Osteocyte (in vitro differentiated cells): ENCODE results near the gene PLA2G2C. TPM values are rescaled to one million over a fixed set of nuclear protein-coding genes. Genes with fewer than 3 reads are reported as not detected.

ENCODE experiments used
- DNase-seq: peaks from one replicate; pipeline ENCODE4 v3.0.0; 2021; ENCODE audit warnings: mixed read lengths; ENCODE audit not compliant: unreplicated experiment; ENCODE audit errors: extremely low spot score
- H3K27ac Mint-ChIP-seq: one replicate; pipeline ENCODE4 v1.8.0; 2021; ENCODE audit warnings: mild to moderate bottlenecking, mixed read lengths; ENCODE audit not compliant: unreplicated experiment
- H3K27me3 Mint-ChIP-seq: one replicate; pipeline ENCODE4 v1.8.0; 2021; ENCODE audit warnings: mixed read lengths; ENCODE audit not compliant: unreplicated experiment
- H3K36me3 Mint-ChIP-seq: one replicate; pipeline ENCODE4 v1.8.0; 2021; ENCODE audit warnings: mixed read lengths; ENCODE audit not compliant: unreplicated experiment
- H3K4me1 Mint-ChIP-seq: one replicate; pipeline ENCODE4 v1.8.0; 2021; ENCODE audit warnings: mixed read lengths; ENCODE audit not compliant: unreplicated experiment
- H3K4me3 Mint-ChIP-seq: one replicate; pipeline ENCODE4 v1.8.0; 2021; ENCODE audit warnings: mild to moderate bottlenecking, moderate library complexity, mixed read lengths; ENCODE audit not compliant: unreplicated experiment
- H3K9me3 Mint-ChIP-seq: one replicate; pipeline ENCODE4 v1.8.0; 2021; ENCODE audit warnings: mixed read lengths; ENCODE audit not compliant: unreplicated experiment
- total RNA-seq: library from RNA; stranded (reverse); gene quantifications from 2 replicates; pipeline ENCODE4 v1.2.1, GENCODE V29; 2021
- TF ChIP-seq, protein P1 (sequence below): fragments of 200-600 bp; sonication (generic); IDR thresholded peaks from 2 replicates; pipeline ENCODE4 v1.5.0; 2021; ENCODE audit warnings: antibody characterized with exemption, mild to moderate bottlenecking, moderate library complexity

The PLA2G2C gene
- total RNA-seq, 1 donor from 2014 or later: not detected

DNA sequence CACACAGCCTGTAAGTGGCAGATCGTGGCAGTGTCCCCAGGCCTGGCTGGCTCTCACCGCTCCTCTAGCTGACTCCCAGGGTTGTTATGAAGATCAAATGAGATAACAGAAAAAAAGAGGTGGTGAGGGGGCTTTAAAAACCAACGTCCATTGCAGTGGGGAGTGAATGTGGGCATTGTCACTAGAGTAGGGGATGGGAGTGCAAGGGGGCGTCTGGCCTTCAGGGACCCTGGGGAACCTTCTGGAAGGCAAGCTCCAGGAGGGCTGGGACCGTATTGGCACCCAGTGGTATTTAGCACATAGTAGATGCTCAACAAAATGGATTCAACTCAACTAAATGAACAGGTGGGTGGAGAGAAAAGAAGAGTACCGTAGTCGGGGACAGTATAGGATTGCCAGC lies 70.4 kb downstream of the PLA2G2C start:
- Mint-ChIP-seq H3K9me3 (no peaks in the 10 kb centered on the region), H3K4me1 (no peaks in the 10 kb centered on the region), H3K27me3 (peaks cover 6% of the 10 kb centered on the region), H3K27ac (no peak overlapping the region), H3K4me3 (no peak overlapping the region), H3K36me3 (no peaks in the 10 kb centered on the region)
- no peak for DNase-seq
- TF ChIP-seq, protein P1, sequence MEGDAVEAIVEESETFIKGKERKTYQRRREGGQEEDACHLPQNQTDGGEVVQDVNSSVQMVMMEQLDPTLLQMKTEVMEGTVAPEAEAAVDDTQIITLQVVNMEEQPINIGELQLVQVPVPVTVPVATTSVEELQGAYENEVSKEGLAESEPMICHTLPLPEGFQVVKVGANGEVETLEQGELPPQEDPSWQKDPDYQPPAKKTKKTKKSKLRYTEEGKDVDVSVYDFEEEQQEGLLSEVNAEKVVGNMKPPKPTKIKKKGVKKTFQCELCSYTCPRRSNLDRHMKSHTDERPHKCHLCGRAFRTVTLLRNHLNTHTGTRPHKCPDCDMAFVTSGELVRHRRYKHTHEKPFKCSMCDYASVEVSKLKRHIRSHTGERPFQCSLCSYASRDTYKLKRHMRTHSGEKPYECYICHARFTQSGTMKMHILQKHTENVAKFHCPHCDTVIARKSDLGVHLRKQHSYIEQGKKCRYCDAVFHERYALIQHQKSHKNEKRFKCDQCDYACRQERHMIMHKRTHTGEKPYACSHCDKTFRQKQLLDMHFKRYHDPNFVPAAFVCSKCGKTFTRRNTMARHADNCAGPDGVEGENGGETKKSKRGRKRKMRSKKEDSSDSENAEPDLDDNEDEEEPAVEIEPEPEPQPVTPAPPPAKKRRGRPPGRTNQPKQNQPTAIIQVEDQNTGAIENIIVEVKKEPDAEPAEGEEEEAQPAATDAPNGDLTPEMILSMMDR: no peak

DNA sequence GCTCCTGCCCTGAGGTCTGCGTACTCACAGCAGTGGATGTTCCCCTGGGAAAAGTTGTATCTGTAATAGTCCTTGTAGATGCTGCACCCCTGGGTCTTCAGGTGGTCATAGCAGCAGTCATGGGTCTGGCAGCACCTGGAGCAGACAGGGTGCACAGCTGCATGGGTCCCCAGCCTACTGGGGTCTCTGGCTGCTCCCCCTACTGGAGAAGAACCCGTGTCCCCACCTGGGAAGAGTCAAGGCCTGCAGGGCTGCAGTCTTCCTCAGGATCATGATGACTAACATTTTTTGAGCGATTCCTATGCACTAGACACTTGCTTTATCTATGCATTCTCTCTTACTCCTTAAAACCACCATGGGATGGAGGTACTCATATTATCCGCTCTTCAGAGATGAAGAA lies 70.8 kb downstream of the PLA2G2C start:
- H3K27me3 Mint-ChIP-seq: peaks cover 6% of the 10 kb centered on the region
- TF ChIP-seq, protein P1: no peak
- no peaks in the 10 kb centered on the region for H3K9me3 Mint-ChIP-seq
- H3K36me3 Mint-ChIP-seq: no peaks in the 10 kb centered on the region
- no peak for DNase-seq
- H3K4me3 Mint-ChIP-seq: no peak overlapping the region
- no peaks in the 10 kb centered on the region for H3K4me1 Mint-ChIP-seq
- H3K27ac Mint-ChIP-seq: no peak overlapping the region

- H3K9me3 Mint-ChIP-seq: no peaks in the 10 kb centered on the region
- no peak overlapping the region for H3K4me3 Mint-ChIP-seq
- no peaks in the 10 kb centered on the region for H3K36me3 Mint-ChIP-seq
- peaks cover 2% of the 10 kb centered on the region for H3K27me3 Mint-ChIP-seq
- no peaks in the 10 kb centered on the region for H3K4me1 Mint-ChIP-seq
- H3K27ac Mint-ChIP-seq: no peak overlapping the region
- TF ChIP-seq, protein P1: no peak
- no peak for DNase-seq
Measured at GRCh38 chr1:20114021-20114648, 72.2 kb downstream of the PLA2G2C start.

Other genes starting within 250 kb of the PLA2G2C start
- not detected in 2 replicates for gene PLA2G2A, start 206.9 kb downstream of the PLA2G2C start, total RNA-seq
- gene PLA2G5, start 116.3 kb downstream of the PLA2G2C start, total RNA-seq: not detected in 2 replicates
- not detected in 2 replicates for gene PLA2G2D, start 67.0 kb downstream of the PLA2G2C start, total RNA-seq
- not detected in 2 replicates for gene PLA2G2F, start 47.2 kb downstream of the PLA2G2C start, total RNA-seq
- gene UBXN10, start 422 bp downstream of the PLA2G2C start, total RNA-seq: not detected in 2 replicates
- gene VWA5B1, start 104.4 kb upstream of the PLA2G2C start, total RNA-seq: not detected in 2 replicates